AG04450 (cell line): Measurements from ENCODE around the gene ARHGEF4. TPM values are rescaled to one million over a fixed set of nuclear protein-coding genes. Genes with fewer than 3 reads are reported as not detected.

ENCODE experiments used
- CTCF ChIA-PET: fragments of 300-600, 350-600 bp; formaldehyde crosslinking; extraction: SDS; loops from one replicate; lab custom pipeline; 2022; ENCODE audit warnings: antibody characterized with exemption, inconsistent platforms; lab: Charles Lee
- POLR2A ChIA-PET: fragments of 350-600 bp; formaldehyde crosslinking; extraction: SDS; loops from one replicate; lab custom pipeline; 2021; ENCODE audit warnings: antibody characterized with exemption, inconsistent platforms; lab: Yijun Ruan, JAX
- DNase-seq: peaks from one replicate; pipeline ENCODE4 v3.0.0-alpha.2; 2011; ENCODE audit warnings: low read depth, low spot score
- H3K27ac ChIP-seq: one replicate; pipeline ENCODE4 v1.5.1; 2012; ENCODE audit warnings: low read depth, low read length, control low read depth
- H3K27me3 ChIP-seq: one replicate; pipeline ENCODE4 v1.6.0; 2012; ENCODE audit warnings: low read length; ENCODE audit not compliant: control insufficient read depth, insufficient read depth
- H3K4me3 ChIP-seq: 2 replicates; pipeline ENCODE4 v1.5.1; 2011; ENCODE audit warnings: mild to moderate bottlenecking, low read depth, low read length, control low read depth
- H3K9me3 ChIP-seq: 2 replicates; pipeline ENCODE4 v1.5.1; 2012; ENCODE audit warnings: low read length; ENCODE audit not compliant: control insufficient read depth, insufficient read depth
- polyA plus RNA-seq: library from polyadenylated mRNA; depleted of rRNA; stranded (reverse); fragments of >200 nt; gene quantifications from 2 replicates; pipeline ENCODE4 v1.2.3, GENCODE V29; 2011
- TF ChIP-seq, protein P1 (sequence below): IDR thresholded peaks from 2 replicates; pipeline ENCODE4 v1.5.1; 2011; ENCODE audit warnings: low read depth, low read length, control low read depth, inconsistent platforms

ARHGEF4 gene
- polyA plus RNA-seq, 1 experiment = 0.95 TPM

DNA sequence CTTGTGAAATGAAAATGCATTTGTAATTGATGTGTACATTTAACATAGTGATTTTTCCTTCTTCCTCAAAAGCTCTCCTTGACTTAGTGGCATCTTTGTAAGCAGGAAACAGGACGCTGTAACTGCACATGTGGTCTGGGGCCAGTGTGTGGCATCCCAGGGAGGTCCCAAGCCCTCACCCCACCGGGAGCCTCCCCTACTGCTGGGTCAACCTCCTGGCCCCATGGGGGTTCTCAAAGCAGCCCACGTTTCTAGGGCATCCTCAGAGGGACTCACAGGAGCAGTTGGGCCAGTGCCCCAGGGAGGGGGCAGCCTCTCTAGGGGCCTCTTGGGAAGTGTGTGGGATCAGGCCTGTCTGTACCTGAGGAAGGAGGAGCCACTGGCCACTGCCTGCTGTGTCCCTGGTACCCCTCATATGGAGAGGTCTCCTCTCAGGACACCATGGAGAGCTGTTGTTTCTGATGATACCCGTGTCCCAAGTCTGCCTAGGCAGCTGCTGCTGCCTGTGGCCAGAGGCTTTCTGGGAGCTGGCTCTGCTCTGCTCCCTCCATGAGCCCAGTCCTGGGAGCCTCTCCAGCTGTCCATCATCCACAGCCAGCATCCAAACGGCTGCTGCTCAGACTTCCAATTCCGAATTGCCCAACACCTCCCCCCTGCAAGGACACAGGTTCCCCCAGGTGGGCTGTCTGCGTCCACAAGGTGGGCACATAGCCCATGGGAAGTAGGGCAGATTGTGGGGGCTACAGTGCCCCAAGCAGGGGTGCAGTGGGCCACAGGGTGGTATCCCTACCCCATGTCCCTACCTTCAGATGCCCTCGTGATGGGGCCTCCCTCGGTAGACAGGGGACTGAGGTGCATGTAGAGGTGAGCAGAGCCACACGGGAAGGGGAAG is 13.4 kb downstream of the ARHGEF4 start:
- Histone ChIP-seq H3K4me3 (no peak overlapping the region), H3K27ac (no peak overlapping the region), H3K9me3 (no peaks in the 10 kb centered on the region; the same call in 1 of the 2 replicates), H3K27me3 (peaks cover 10% of the 10 kb centered on the region)
- DNase-seq = no peak
- TF ChIP-seq, protein P1, sequence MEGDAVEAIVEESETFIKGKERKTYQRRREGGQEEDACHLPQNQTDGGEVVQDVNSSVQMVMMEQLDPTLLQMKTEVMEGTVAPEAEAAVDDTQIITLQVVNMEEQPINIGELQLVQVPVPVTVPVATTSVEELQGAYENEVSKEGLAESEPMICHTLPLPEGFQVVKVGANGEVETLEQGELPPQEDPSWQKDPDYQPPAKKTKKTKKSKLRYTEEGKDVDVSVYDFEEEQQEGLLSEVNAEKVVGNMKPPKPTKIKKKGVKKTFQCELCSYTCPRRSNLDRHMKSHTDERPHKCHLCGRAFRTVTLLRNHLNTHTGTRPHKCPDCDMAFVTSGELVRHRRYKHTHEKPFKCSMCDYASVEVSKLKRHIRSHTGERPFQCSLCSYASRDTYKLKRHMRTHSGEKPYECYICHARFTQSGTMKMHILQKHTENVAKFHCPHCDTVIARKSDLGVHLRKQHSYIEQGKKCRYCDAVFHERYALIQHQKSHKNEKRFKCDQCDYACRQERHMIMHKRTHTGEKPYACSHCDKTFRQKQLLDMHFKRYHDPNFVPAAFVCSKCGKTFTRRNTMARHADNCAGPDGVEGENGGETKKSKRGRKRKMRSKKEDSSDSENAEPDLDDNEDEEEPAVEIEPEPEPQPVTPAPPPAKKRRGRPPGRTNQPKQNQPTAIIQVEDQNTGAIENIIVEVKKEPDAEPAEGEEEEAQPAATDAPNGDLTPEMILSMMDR = no peak
- ChIA-PET CTCF (no interaction called here), POLR2A (no interaction called here)

DNA sequence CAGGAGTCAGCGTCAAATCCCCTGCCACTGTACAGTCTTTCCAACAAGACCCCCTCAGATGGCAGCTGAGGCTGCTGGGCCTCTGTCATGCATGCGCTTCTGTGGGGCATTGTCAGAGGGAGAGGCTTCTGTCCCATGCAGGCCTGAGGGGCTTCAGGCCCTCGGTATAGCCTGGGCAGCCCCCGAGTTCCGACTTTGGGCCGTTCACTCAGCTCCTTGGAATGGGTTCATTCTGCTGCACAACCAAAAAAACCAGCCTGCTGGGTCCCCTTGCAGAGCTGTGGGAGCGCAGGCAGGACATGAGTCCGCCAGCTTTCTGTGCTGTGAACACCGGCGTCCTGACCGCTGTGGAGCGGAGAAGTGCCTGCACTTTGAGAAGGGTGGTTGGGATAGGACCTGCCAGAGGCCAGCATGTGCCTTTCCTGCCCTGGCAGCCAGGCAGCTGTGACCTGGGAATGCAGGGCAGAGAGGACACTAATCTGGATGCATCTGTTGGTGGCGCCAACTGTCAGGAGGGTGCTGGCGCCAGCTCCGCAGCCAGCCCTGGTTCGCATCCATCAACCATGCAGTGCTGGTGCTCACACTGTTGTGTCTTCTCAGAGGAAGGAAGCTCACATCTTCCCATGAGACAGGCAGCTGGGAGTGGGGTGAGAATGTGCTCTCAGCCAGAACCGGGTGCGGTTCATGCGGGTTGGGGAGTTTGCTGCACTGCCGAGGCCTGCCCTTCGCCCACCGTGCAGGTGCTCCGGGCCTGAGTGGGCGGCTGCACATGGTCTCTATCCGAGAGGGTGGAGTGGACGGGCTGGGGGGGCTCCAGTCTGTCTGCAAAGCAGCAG is 14.3 kb downstream of the ARHGEF4 start:
- Histone ChIP-seq H3K27me3 (peaks cover 10% of the 10 kb centered on the region), H3K27ac (no peak overlapping the region), H3K4me3 (no peak overlapping the region), H3K9me3 (no peaks in the 10 kb centered on the region; the same call in 1 of the 2 replicates)
- ChIA-PET POLR2A (no interaction called here), CTCF (interaction anchor here (1.3 kb wide), 1 partner anchor 22 kb away, joined by 3 read pairs; no protein-coding TSS in a partner anchor)
- TF ChIP-seq, protein P1 = no peak
- DNase-seq = no peak

DNA sequence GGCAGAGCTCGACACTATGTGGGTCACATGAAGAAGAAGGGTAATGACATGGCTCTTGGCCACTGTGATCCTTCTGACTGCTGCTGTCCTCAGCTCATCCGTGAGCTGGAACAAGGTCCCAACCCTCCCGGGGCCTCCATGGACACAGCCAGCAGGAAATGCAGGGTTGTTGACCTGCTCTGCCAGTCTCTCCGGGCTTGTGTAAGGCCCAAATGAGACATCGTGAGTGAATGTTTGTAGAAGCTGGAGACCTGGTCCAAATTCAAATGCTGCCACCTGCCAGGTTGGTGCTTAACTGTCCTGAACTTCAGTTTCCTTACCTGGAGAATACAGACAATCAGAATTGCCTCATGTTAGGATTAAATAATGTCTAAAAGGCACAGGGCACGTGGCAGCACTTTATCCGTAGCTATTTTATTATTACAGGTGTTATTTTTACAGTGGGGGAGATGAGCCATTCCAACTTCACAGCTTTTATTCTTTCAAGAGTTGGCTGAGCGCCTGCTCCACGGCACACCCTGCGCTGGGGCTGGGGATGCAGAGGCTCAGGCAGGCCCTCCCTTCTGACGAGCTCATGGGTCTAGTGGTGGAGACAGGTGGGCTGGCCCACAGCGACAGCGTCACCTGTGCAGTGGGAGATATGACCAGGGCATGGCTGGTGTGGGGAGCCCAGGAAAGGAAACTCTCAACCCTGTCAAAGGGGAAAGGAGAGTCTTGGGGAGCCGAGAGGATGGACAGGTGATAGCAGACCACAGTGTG is 15.1 kb downstream of the ARHGEF4 start:
- DNase-seq = no peak
- ChIA-PET POLR2A (no interaction called here), CTCF (interaction anchor here (1.3 kb wide), 1 partner anchor 21 kb away, joined by 3 read pairs; no protein-coding TSS in a partner anchor)
- TF ChIP-seq, protein P1 = no peak
- H3K4me3 ChIP-seq = no peak overlapping the region
- H3K9me3 ChIP-seq = no peaks in the 10 kb centered on the region; the same call in 1 of the 2 replicates
- H3K27me3 ChIP-seq = peaks cover 10% of the 10 kb centered on the region
- no peak overlapping the region for H3K27ac ChIP-seq

DNA sequence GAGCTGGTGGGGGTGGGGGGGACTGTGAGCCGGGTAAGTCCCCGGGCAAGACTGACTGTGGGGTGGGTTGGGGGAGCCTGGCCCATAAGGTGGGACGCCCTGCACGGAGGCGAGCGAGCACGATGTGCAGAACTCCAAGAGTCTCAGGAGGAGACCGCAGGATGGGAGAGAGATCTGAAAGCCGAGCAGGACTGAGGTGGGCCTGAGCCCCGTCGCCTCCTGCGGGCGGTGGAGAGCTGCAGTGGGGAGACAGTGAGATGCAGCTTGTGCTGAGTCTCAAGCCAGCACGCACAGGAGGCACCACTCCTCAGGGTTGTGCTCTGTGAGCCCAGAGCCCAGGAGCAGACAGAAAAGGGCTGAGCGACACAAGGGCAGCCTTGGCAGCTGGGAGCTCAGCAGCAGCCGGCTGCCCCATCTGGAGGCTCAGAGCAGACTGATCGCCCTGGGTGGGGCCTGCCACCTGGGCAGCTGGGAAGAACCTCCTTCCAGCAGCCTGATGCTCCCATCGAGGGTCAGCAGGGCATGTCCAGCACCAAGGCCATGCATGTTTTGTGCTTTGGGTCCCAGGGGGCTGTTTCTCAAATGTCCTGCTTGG is 15.9 kb downstream of the ARHGEF4 start:
- ChIA-PET CTCF (no interaction called here), POLR2A (no interaction called here)
- DNase-seq = no peak
- TF ChIP-seq, protein P1 = no peak
- Histone ChIP-seq H3K9me3 (no peaks in the 10 kb centered on the region; the same call in 1 of the 2 replicates), H3K4me3 (no peak overlapping the region), H3K27ac (no peak overlapping the region), H3K27me3 (peaks cover 10% of the 10 kb centered on the region)
